ENCODE results near the gene MICALL1. TPM values are rescaled to one million over a fixed set of nuclear protein-coding genes. Genes with fewer than 3 reads are reported as not detected.
A peak's percentile ranks its signal among the peaks of the same experiment; 100 is the strongest.

The MICALL1 gene
- total and polyA plus RNA-seq, 2 of the 13 experiments (the other 11 are each of a cell fraction or from before 2014, with no cell fraction given): 7.6 to 10.6 TPM

DNA sequence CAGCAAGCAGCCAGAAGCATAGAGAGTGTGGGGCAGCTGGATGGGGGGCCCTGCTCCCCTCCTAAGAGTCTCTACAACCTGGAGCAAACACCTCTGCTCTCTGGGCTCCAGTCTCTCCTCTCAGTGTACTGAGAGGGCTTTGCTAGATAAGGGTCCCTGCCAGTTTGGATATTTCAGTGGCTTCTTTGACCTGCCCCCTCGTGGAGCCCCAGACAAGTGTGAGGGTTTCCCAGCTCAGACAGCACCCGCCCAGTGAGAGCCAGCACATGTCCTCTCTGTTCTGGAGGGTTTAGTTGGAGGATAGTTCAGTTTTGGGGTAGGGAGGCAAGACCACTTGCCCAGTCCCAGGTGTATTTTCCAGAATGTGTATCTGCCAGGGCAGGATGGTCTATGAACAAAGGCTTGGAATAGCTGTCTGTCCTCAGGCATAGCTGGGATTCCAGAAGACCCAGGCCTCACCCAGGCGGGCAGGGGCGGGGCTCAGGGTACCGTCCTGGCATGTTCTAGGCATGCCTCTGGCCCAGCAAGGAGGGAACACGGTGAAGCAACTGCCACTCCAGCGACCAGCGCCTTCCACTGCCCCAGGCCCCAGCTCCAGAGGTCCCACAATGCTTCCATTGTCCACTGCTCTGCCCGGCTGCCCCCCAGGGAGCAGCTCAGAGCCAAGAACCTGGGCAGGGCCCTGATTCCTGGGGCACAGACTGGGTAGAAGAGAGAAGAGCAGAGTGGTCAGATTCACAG, 7.5 kb upstream of the MICALL1 start (continued):
- TF ChIP-seq, protein P1, sequence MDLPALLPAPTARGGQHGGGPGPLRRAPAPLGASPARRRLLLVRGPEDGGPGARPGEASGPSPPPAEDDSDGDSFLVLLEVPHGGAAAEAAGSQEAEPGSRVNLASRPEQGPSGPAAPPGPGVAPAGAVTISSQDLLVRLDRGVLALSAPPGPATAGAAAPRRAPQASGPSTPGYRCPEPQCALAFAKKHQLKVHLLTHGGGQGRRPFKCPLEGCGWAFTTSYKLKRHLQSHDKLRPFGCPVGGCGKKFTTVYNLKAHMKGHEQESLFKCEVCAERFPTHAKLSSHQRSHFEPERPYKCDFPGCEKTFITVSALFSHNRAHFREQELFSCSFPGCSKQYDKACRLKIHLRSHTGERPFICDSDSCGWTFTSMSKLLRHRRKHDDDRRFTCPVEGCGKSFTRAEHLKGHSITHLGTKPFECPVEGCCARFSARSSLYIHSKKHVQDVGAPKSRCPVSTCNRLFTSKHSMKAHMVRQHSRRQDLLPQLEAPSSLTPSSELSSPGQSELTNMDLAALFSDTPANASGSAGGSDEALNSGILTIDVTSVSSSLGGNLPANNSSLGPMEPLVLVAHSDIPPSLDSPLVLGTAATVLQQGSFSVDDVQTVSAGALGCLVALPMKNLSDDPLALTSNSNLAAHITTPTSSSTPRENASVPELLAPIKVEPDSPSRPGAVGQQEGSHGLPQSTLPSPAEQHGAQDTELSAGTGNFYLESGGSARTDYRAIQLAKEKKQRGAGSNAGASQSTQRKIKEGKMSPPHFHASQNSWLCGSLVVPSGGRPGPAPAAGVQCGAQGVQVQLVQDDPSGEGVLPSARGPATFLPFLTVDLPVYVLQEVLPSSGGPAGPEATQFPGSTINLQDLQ (CRISPR knock-in tag; IDR thresholded peaks at IDR 0.05): peak; percentile 69; the same call in 1 of the 2 replicates
- TF ChIP-seq KAT2B (IDR thresholded peaks at IDR 0.05; ENCODE audit: borderline replicate concordance, low read depth, low read length) (no peak), MXD3 (CRISPR knock-in tag; IDR thresholded peaks at IDR 0.05) (no peak), E2F5 (CRISPR knock-in tag; conservative IDR thresholded peaks at IDR 0.05) (no peak), SIN3A (IDR thresholded peaks at IDR 0.05; ENCODE audit: borderline replicate concordance, low read depth, low read length) (no peak), KDM5A (IDR thresholded peaks at IDR 0.05; ENCODE audit: borderline replicate concordance, low read length) (no peak), ZNF510 (CRISPR knock-in tag; IDR thresholded peaks at IDR 0.05; ENCODE audit: low read depth) (no peak)
- TF ChIP-seq, protein P2, sequence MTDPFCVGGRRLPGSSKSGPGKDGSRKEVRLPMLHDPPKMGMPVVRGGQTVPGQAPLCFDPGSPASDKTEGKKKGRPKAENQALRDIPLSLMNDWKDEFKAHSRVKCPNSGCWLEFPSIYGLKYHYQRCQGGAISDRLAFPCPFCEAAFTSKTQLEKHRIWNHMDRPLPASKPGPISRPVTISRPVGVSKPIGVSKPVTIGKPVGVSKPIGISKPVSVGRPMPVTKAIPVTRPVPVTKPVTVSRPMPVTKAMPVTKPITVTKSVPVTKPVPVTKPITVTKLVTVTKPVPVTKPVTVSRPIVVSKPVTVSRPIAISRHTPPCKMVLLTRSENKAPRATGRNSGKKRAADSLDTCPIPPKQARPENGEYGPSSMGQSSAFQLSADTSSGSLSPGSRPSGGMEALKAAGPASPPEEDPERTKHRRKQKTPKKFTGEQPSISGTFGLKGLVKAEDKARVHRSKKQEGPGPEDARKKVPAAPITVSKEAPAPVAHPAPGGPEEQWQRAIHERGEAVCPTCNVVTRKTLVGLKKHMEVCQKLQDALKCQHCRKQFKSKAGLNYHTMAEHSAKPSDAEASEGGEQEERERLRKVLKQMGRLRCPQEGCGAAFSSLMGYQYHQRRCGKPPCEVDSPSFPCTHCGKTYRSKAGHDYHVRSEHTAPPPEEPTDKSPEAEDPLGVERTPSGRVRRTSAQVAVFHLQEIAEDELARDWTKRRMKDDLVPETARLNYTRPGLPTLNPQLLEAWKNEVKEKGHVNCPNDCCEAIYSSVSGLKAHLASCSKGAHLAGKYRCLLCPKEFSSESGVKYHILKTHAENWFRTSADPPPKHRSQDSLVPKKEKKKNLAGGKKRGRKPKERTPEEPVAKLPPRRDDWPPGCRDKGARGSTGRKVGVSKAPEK (CRISPR knock-in tag; IDR thresholded peaks at IDR 0.05; ENCODE audit: borderline replicate concordance): no peak
- TF ChIP-seq, protein P3, sequence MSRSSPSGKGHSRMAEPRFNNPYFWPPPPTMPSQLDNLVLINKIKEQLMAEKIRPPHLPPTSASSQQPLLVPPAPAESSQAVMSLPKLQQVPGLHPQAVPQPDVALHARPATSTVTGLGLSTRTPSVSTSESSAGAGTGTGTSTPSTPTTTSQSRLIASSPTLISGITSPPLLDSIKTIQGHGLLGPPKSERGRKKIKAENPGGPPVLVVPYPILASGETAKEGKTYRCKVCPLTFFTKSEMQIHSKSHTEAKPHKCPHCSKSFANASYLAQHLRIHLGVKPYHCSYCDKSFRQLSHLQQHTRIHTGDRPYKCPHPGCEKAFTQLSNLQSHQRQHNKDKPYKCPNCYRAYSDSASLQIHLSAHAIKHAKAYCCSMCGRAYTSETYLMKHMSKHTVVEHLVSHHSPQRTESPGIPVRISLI (CRISPR knock-in tag; IDR thresholded peaks at IDR 0.05; ENCODE audit: borderline replicate concordance): no peak
- TF ChIP-seq, protein P4, sequence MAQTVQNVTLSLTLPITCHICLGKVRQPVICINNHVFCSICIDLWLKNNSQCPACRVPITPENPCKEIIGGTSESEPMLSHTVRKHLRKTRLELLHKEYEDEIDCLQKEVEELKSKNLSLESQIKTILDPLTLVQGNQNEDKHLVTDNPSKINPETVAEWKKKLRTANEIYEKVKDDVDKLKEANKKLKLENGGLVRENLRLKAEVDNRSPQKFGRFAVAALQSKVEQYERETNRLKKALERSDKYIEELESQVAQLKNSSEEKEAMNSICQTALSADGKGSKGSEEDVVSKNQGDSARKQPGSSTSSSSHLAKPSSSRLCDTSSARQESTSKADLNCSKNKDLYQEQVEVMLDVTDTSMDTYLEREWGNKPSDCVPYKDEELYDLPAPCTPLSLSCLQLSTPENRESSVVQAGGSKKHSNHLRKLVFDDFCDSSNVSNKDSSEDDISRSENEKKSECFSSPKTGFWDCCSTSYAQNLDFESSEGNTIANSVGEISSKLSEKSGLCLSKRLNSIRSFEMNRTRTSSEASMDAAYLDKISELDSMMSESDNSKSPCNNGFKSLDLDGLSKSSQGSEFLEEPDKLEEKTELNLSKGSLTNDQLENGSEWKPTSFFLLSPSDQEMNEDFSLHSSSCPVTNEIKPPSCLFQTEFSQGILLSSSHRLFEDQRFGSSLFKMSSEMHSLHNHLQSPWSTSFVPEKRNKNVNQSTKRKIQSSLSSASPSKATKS (CRISPR knock-in tag; IDR thresholded peaks at IDR 0.05): no peak
- TF ChIP-seq, protein P5, sequence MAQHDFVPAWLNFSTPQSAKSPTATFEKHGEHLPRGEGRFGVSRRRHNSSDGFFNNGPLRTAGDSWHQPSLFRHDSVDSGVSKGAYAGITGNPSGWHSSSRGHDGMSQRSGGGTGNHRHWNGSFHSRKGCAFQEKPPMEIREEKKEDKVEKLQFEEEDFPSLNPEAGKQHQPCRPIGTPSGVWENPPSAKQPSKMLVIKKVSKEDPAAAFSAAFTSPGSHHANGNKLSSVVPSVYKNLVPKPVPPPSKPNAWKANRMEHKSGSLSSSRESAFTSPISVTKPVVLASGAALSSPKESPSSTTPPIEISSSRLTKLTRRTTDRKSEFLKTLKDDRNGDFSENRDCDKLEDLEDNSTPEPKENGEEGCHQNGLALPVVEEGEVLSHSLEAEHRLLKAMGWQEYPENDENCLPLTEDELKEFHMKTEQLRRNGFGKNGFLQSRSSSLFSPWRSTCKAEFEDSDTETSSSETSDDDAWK (CRISPR knock-in tag; IDR thresholded peaks at IDR 0.05): no peak
- TF ChIP-seq, protein P6, sequence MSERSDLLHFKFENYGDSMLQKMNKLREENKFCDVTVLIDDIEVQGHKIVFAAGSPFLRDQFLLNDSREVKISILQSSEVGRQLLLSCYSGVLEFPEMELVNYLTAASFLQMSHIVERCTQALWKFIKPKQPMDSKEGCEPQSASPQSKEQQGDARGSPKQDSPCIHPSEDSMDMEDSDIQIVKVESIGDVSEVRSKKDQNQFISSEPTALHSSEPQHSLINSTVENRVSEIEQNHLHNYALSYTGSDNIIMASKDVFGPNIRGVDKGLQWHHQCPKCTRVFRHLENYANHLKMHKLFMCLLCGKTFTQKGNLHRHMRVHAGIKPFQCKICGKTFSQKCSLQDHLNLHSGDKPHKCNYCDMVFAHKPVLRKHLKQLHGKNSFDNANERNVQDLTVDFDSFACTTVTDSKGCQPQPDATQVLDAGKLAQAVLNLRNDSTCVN (CRISPR knock-in tag; IDR thresholded peaks at IDR 0.05; ENCODE audit: borderline replicate concordance): no peak
